Breast epithelium (tissue), 4 donors: ENCODE results near the gene MAGEB1. TPM values are rescaled to one million over a fixed set of nuclear protein-coding genes. Genes with fewer than 3 reads are reported as not detected.

Experiments used
- DNase-seq, 2 donors: peaks; one replicate each; pipeline ENCODE4 v3.0.0-alpha.2; 2019; ENCODE audit warnings: low spot score in 2 of 2
- H3K27ac ChIP-seq, 2 donors: fragments of 200-600 bp; sonication (generic) in 1 of 2; one replicate each; pipeline ENCODE4 v1.5.1; 2016 to 2019; ENCODE audit warnings: mild to moderate bottlenecking in 1 of 2
- H3K27me3 ChIP-seq, 2 donors: fragments of 200-600 bp; sonication (generic) in 1 of 2; one replicate each; pipeline versions ENCODE4 v1.5.1 to v1.6.0; 2017 to 2019; ENCODE audit warnings: control low read depth in 1 of 2, mild to moderate bottlenecking in 1 of 2
- H3K36me3 ChIP-seq: fragments of 200-600 bp; one replicate; pipeline ENCODE4 v1.5.1; 2019
- H3K4me1 ChIP-seq, 2 donors: fragments of 200-600 bp; sonication (generic); one replicate each; pipeline ENCODE4 v1.5.1; 2016 to 2019; ENCODE audit warnings: control low read depth in 1 of 2
- H3K4me3 ChIP-seq, 3 donors: fragments of 200-600 bp; sonication (generic); 1 replicate in 2 of 3; 2 replicates in 1 of 3; pipeline ENCODE4 v1.5.1; 2016 to 2019; ENCODE audit warnings: mild to moderate bottlenecking in 3 of 3, moderate library complexity in 2 of 3
- H3K9me3 ChIP-seq, 2 donors: fragments of 200-600 bp; sonication (generic) in 1 of 2; one replicate each; pipeline ENCODE4 v1.5.1; 2016 to 2019; ENCODE audit warnings: control low read depth in 1 of 2
- CTCF ChIP-seq, 3 donors: fragments of 450-650 bp; IDR thresholded peaks; one replicate each; pipeline ENCODE4 v1.5.1; 2016 to 2017; ENCODE audit warnings: antibody characterized with exemption in 3 of 3, mild to moderate bottlenecking in 3 of 3, moderate library complexity in 3 of 3
- POLR2A ChIP-seq: fragments of 450-650 bp; IDR thresholded peaks from one replicate; pipeline ENCODE4 v1.6.1; 2016; ENCODE audit warnings: antibody characterized with exemption, mild to moderate bottlenecking, moderate library complexity
- POLR2AphosphoS5 ChIP-seq, 3 donors: sonication (generic); formaldehyde crosslinking; IDR thresholded peaks; one replicate each; pipeline ENCODE4 v1.6.1; 2017; ENCODE audit warnings: antibody characterized with exemption in 3 of 3
- intact Hi-C: fragments of 100-400 bp; cut with DNase I; formaldehyde crosslinking; loops from one replicate; pipeline ENCODE4 v1.15.1; 2023; ENCODE audit warnings: low total_unique reads
- total RNA-seq, 3 donors: library from RNA; depleted of rRNA; stranded (reverse); fragments of >200 nt; gene quantifications; one replicate each; pipeline ENCODE4 v1.1.0, GENCODE V29; 2016

The MAGEB1 gene
- total RNA-seq, 3 donors from 2014 or later: not detected

- H3K4me3 ChIP-seq: no peak overlapping the region
- H3K27ac ChIP-seq: no peak overlapping the region
- H3K9me3 ChIP-seq: no peaks in the 10 kb centered on the region
- H3K27me3 ChIP-seq: no peaks in the 10 kb centered on the region
- TF ChIP-seq CTCF (IDR thresholded peaks at IDR 0.05) (no peak), POLR2AphosphoS5 (IDR thresholded peaks at IDR 0.05) (no peak), POLR2A (no peak)
- DNase-seq: no peak
- intact Hi-C loops: no loop called here
- no peaks in the 10 kb centered on the region for H3K4me1 ChIP-seq
- H3K36me3 ChIP-seq: no peaks in the 10 kb centered on the region
Measured at GRCh38 chrX:30248854-30249253, 1.9 kb downstream of the MAGEB1 start.

- no peak overlapping the region for H3K4me3 ChIP-seq
- no peak for TF ChIP-seq POLR2A
- TF ChIP-seq POLR2AphosphoS5 (IDR thresholded peaks at IDR 0.05): no peak
- no peak for TF ChIP-seq CTCF (IDR thresholded peaks at IDR 0.05)
- H3K9me3 ChIP-seq: peaks cover 0 to 8% of the 10 kb centered on the region in 2 donors
- peaks cover 0 to 4% of the 10 kb centered on the region in 2 donors for H3K27me3 ChIP-seq
- intact Hi-C loops: no loop called here
- H3K27ac ChIP-seq: no peak overlapping the region
- H3K36me3 ChIP-seq: no peaks in the 10 kb centered on the region
- no peaks in the 10 kb centered on the region for H3K4me1 ChIP-seq
- DNase-seq: no peak
Measured at GRCh38 chrX:30253257-30253656, 6.3 kb downstream of the MAGEB1 start.

GRCh38 chrX:30259927-30260326 lies 13.0 kb downstream of the MAGEB1 start:
- Histone ChIP-seq H3K27ac (no peak overlapping the region), H3K36me3 (no peaks in the 10 kb centered on the region), H3K4me1 (no peaks in the 10 kb centered on the region), H3K4me3 (no peak overlapping the region), H3K9me3 (peaks cover 0 to 8% of the 10 kb centered on the region in 2 donors), H3K27me3 (no peaks in the 10 kb centered on the region)
- no peak for DNase-seq
- intact Hi-C loops: no loop called here
- no peak for TF ChIP-seq CTCF (IDR thresholded peaks at IDR 0.05)
- TF ChIP-seq POLR2AphosphoS5 (IDR thresholded peaks at IDR 0.05): no peak
- no peak for TF ChIP-seq POLR2A

GRCh38 chrX:30261012-30261411 lies 14.1 kb downstream of the MAGEB1 start:
- H3K27me3 ChIP-seq: no peaks in the 10 kb centered on the region
- no peaks in the 10 kb centered on the region for H3K36me3 ChIP-seq
- no peaks in the 10 kb centered on the region for H3K9me3 ChIP-seq
- TF ChIP-seq POLR2AphosphoS5 (IDR thresholded peaks at IDR 0.05) (no peak), POLR2A (no peak), CTCF (IDR thresholded peaks at IDR 0.05) (no peak)
- no peak overlapping the region for H3K4me3 ChIP-seq
- intact Hi-C loops: no loop called here
- H3K27ac ChIP-seq: no peak overlapping the region
- DNase-seq: no peak
- H3K4me1 ChIP-seq: no peaks in the 10 kb centered on the region

GRCh38 chrX:30262763-30263162 lies 15.8 kb downstream of the MAGEB1 start:
- Histone ChIP-seq H3K36me3 (no peaks in the 10 kb centered on the region), H3K27me3 (no peaks in the 10 kb centered on the region), H3K4me1 (no peaks in the 10 kb centered on the region), H3K27ac (no peak overlapping the region), H3K9me3 (no peaks in the 10 kb centered on the region), H3K4me3 (no peak overlapping the region)
- no peak for DNase-seq
- intact Hi-C loops: no loop called here
- TF ChIP-seq POLR2AphosphoS5 (IDR thresholded peaks at IDR 0.05) (no peak), POLR2A (no peak), CTCF (IDR thresholded peaks at IDR 0.05) (no peak)
